GM19452 (cell line): Measurements from ENCODE around the gene RITA1.
"Not testable (repeated sequence)": the region's sequence is repeated elsewhere in the genome, so short reads cannot be mapped to it uniquely, and the experiment has no call there.

Experiments used
- ATAC-seq: cut with Tn5 transposase; IDR thresholded peaks from one replicate; pipeline ENCODE4 v1.9.1; 2021; ENCODE audit not compliant: unreplicated experiment

Gene RITA1

DNA sequence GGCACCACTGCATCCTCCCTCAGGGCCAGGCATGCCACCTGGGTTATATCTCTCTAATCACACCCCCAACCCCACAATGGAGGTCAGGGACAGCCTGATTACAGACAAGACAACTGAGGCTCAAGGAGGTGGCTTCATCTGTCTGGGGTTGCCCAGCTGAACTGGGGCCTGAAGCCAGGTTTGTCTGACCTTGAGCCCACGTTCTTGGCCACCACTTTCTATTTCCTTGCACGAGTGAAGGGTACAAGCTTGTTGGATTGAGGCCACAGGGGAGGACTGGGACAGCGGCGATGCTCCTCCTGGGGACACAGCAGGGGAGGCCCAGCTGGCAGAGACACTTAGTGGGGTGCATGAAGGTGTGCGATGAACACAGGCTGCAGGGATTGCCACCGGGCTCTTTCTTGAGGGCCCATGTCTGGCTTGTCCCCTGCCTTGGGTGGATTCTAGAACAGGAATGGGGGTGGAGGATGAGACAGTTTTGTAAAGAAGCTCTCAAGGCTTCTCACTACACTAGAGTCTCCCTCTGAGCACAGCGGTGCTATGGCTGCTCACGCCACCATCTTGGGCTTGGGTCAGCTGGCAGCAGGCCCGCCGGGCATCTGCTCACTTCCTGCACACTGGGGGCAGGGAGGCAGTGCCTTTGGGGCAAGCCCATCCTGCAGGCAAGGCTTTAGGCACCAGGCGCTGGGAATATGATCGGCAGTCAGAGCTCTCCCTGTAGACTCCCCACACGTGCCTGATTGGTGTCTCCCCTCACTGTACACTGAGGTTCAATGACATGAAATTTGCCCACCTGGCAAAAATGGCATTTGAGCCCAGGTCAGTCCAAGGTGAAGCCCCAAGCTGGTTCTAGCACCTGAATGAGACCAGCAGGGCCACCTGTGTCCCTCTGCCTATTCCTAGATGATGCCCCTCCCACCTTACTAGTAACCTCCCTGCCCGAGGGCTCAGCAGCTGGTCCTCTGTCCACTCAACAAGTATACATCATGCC lies 16.0 kb downstream of the RITA1 start:
- ATAC-seq: no peak

DNA sequence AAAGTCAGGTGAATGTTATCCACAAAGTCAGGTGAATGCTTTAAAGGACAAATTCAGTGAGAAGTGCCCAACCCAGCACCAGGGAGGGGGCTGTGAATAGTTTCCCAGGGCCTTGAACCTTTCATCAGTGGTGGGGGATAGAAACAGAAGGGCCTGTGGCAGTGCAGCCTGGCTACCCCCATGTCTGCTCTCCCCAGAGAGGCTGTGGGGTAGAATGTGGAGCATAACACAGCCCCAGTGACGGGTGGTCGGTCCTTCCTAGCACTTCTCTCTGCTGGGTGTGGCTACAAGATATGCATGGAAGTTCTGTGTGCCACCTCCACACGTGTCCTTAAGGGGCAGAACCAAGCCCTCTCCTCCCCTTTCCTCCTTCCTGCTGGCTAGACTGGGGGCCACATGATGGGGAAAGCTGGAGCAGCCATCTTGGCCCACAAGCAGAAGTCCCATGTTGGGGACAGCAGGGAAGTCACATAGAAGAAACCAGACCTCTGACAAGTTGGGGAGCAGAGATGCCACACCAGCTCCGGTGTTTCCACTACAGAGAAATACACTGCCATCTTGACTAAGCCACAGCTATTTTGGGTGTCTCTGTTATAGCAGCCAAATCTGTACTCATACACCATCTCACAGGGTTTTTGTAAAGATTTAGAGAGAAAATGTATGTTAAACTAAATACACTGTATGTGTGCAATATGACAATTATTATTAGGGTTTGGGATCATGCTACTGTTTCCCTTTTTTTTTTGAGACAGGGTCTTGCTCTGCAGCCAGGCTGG lies 17.0 kb downstream of the RITA1 start:
- ATAC-seq: no peak

DNA sequence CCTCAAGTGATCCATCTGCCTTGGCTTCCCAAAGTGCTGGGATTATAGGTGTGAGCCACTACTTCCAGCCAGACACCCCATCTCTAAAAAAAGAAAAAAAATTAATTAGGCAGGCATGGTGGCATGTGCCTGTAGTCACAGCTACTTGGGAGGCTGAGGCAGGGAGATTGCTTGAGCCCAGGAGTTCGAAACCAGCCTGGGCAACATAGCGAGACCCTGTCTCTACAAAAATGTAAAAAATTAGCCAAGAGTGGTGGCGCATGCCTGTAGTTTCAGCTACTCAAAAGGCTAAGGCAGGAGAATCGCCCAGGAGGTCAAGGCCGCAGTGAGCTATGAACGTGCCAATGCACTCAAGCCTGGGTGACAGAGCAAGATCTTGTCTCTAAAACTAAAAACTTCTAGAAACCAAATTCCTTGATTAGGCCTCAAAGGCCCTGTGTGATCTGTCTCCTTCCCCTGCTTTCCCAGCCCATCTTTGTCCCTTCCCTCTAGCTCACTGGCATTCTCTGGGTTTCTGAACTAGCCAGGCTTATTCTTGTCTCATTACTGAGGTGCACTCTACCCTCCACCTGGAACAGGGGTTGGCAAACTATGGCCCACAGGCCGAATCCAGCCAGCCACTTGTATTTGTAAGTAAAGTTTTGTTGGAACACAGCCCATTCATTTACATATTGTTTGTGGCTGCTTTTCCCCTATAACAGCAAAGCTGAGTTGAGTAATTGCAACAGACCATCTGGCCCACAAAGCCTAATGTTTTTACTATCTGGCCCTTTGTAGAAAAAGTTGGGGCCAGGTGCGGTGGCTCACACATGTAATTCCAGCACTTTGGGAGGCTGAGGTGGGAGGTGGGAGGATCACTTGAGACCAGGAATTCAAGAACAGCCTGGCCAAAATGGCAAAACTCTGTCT lies 18.6 kb downstream of the RITA1 start:
- ATAC-seq: no peak

DNA sequence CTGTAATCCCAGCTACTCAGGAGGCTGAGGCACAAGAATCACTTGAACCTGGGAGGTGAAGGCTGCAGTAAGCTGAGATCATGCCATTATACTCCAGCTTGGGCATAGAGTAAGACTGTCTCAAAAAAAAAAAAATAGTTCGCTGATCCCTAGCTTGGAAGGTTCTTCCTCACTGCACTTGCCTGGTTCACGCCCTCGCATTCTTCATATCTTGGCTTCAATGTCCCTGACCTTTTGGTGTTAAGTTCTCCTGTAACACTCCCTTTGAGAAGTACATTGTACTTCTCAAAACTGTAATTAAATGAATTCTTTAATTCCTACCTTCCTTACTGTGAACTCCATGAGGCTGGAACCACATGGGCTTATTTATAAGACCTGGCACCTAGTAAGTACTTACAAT lies 19.3 kb downstream of the RITA1 start:
- no peak for ATAC-seq

DNA sequence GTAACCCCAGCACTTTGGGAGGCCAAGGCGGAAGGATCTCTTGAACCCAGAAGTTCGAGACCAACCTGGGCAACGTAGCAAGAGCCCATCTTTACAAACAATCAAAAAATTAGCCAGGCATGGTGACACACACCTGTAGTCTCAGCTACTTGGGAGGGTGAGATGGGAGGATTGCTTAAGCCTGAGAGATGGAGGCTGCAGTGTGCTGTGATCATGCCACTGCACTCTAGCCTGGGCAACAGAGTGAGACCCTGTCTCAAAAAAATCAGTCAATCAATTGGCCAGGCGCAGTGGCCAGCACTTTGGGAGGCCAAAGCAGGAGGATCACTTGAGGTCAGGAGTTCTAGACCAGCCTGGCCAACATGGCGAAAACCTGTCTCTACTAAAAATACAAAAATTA lies 21.3 kb downstream of the RITA1 start:
- ATAC-seq: not testable (repeated sequence)

DNA sequence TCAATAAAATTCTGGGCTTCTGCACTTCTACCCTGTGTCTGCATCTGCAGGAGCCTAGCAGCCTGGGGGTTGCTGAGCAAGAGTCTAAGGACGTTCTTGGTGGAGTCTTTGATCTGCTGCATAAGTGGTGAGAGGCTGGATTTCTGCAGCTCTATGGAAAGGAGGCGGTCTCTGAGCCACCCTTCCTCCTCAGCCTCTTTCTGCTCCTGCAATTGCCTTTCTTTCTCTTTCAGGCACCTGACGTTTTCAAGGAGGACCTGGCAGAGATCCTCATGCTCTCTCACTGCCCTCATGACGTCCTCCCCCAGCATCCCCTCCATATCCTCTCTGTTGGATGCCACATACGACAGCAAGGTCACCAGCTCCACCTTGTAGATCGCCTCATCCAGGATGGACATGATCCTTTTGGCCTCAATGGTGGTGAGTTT lies 22.1 kb downstream of the RITA1 start:
- ATAC-seq: peak; percentile 0

DNA sequence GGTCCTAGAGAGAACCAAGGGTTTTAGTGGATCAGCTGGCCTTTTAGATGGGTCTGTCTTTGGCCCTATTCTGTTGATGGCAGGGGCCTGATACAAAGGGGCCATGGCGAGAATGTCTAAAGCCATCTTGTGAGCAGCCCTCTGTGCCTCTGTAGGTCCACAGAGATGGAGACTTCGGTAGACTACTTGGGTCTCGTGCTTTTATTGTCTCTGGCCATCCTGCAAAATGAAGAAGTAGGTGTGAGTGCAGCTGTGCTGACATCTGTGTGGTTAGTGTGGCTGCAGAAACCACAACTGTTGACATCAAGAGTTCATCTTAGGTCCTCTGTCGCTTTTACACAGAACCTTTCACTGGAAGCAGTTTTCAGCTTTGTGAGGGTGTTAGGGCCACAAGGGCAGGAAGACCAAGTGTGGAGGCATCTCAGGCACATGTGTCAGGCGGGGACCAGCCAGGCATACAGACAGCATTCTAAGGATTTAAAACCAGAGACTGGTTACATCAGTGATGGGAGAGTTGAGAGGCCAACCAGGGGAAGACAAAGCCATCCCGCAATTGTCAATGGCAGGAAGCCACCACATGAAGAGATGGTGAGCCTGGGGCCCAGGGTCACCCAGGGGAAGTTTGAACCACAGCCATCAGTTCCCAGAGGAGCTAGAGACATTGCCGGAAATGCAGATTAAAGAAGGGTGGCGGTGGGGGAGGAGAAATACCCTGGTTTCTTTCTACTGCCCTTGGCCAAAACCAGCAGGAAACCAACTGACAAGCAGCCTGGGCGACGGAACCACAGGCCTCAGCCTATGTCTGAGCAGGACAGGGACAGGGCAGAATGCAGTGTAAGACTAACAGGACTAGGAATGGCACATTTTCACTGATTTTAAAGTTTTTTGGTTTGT lies 22.8 kb downstream of the RITA1 start:
- peak; percentile 78 for ATAC-seq

DNA sequence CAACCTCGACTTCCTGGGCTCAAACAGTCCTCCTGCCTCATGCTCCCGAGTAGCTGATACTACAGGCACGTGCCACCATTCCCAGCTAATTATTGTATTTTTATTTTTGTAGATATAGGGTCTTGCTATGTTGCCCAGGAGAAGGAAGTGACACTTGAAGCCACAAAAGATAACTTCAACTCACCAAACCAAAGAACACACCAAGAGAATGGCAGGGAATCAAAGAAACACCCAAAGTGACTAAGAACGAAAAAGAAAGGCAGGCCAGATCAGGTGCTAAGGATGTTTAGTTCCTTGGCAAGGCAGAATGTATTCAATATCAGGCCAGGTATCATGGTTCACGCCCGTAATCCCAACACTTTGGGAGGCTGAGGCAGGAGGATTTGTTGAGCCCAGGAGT lies 25.6 kb downstream of the RITA1 start:
- no peak for ATAC-seq

DNA sequence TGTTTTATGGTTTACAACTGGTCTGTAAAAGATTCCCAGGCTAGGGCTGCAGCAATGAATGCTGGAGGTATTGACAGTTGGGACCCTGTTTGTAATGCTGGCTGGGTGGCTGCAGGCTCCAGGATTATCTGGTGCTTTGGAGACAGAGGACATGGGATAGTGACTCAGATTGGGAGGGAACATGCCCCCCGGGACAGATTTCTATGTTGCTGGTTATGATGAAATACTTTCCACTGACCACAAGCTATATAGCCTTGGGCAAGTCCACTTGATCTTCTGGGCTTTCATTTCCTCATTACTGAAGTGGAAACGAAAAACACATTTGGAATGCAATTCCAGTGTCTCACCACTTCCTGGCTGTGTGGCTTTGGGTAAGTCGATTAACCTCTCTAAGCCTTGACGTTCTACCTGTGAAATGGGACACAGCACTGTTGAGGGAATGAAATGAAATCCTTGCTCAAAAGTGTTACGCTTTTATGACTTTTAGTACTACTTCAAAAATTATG lies 29.4 kb downstream of the RITA1 start:
- peak; percentile 50 for ATAC-seq

DNA sequence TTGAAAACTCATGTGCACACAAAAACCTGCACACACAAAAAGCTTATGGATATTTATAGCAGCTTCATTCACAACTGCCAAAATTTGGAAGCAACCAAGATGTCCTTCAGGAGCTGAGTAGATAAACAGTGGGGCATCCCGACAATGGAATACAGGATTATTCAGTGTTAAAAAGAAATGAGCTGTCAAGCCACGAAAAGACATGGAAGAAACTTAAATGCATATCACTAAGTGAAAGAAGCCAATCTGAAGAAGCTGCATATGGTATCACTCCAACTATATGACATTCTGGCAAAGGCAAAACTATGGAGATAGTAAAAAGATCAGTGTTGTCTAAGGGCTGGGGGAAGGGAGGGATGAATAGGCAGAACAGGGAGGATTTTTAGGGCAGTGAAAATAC lies 30.5 kb downstream of the RITA1 start:
- no peak for ATAC-seq

DNA sequence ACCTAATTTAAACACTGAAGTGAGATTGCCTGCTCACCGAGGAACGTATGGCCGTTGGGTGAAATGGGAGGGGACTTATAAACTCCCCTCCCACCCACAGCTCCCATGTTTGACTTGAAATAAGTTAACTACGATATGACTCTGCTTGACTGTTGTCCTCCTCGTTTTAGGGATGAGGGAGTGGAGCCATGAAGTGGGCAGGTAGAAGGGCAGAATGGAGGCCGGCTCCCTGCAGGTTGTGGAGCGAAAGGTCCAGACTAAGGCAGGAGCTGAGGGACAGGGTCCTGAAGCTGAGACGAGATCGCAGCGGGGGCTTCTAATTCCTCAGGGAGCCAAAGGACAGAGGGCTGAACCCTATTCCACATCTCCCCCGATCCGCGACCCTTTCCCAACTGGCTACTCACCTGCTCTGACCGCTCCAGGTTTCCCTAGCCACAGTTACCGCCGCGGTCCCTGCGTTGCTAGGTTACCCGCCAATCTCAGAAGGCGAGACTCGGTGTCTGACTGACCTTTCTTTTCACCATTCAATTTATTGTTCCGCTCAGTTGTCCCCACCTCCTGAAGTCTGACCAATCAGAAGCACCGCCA lies 35.2 kb downstream of the RITA1 start:
- no peak for ATAC-seq

DNA sequence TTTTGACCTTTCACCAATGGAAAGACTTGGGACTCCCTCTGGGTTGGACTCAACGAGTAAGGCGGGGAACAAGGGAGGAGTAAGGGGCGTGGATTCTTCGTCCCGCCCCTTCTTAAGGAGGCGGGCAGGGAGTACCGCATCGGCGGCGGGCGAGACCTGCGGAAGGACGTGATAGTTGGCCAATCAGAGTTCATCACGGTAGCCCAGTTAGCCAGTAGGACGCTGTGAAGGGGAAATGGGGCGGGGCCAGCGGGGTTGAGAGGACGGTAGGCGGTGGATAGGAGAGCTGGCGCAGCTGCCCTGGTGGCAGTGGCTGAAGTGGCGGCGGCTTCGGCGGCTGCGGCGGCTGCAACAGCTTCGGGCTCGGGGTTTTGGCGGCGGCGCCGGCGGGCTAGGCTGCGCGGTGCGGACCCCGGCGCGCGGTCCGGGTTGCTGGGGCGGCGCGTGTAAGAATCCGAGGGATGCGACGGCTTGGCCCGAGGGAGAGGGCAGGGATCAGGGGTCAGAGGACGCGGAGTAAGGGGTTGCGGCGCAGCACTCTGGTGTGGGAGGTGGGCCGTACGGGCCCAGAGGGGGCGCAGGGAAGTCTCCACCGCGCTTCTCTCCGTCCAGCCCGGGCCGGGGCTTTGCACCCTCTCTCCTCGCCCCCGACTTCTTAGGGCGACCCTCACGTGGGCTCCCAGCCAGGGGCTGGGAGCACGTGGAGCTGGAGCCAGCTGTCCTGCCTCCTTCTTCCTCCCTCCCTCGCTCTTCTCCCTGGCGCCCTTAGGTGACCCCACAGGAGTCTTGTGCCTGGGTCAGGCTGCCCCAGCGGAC lies 35.9 kb downstream of the RITA1 start, which contains the start of gene TPCN1:
Gene TPCN1, plus strand, starts transcription at position 284 of the 816 bp plus-strand sequence. CDS start 5,389 bp downstream, outside the sequence.
- ATAC-seq: peak; percentile 92

DNA sequence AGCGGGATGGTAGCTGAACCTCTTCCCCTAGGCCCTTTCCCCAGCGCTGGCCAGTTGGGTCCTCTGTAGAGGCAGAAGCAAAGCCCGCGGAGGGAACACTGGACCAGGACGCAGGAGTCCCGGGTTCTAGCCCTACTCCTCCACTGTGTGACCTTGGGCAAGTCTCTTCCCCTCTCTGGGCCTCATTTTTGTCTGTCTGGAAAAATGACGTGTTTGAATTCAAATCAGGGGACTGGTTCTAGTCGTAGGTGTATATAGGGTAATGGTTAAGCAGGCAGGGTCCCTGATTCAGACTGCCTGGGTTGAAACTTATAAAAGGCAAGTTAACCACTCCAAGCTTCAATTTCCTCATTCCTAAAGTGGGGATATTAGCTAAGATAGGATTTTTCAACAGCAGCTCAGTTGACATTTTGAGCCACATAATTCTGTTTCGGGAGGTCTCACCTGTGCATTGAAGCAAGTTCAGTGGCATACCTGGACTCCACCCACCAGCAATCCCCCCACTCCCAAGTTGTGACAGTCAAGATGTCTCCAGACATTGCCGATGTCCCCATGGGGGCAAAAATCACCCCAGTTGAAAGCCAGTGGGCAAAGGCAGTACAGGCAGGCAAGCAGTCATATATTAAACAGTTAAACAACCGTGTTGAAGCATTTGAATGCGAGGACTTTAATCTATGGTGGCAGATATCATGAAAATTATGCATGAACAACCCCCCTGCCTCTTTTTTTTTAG lies 36.6 kb downstream of the RITA1 start:
- ATAC-seq: no peak

DNA sequence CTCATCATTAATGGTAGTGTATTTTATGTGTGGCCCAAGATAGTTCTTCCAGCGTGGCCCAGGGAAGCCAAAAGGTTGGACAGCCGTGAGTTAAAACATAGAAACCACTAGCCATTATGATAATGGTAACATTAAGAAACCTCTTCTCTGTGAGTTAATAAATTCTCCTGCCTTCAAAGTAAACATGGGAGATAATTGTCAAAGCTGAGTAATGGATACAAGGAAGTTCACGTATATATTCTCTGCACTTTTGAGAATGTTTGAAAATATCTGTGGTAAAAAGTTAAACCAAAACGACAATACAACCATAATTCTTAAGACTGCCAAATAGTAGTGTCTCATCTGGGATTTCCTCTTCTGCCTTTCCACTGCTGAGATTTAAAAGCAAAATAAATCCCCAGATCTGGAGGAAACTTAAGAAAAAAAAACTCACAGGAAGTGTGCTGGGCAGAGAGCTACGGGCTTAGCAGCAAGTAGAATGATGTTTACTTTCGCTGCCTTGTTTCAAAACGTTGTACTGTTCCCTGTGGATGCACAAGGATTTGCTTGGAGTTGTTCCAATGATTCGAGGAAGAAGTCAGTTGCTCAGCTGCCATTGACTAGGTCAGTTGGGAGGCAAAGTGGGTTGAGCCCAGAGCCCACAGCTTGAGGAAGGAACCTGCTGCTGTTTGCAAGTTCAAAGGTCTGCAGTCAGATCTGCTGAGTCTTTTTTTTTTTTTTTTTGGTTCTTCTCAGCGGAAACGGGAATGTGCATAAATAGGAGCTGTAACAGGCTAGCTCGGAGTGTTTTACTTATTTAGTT lies 37.4 kb downstream of the RITA1 start:
- no peak for ATAC-seq

DNA sequence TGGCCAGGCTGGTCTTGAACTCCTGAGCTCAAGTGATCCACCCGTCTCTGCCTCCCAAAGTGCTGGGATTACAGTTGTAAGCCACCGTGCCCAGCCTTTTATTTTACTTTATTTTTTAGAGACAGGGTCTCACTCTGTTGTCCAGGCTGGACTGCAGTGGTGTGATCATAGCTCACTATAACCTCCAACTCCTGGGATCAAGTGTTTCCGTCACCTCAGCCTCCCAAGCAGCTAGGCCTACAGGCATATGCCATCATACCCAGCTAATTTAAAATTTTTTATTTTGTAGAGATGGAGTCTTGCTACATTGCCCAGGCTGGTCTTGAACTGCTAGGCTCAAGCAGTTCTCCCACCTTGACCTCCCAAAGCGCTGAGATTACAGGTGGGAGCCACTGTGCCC lies 39.4 kb downstream of the RITA1 start:
- no peak for ATAC-seq

DNA sequence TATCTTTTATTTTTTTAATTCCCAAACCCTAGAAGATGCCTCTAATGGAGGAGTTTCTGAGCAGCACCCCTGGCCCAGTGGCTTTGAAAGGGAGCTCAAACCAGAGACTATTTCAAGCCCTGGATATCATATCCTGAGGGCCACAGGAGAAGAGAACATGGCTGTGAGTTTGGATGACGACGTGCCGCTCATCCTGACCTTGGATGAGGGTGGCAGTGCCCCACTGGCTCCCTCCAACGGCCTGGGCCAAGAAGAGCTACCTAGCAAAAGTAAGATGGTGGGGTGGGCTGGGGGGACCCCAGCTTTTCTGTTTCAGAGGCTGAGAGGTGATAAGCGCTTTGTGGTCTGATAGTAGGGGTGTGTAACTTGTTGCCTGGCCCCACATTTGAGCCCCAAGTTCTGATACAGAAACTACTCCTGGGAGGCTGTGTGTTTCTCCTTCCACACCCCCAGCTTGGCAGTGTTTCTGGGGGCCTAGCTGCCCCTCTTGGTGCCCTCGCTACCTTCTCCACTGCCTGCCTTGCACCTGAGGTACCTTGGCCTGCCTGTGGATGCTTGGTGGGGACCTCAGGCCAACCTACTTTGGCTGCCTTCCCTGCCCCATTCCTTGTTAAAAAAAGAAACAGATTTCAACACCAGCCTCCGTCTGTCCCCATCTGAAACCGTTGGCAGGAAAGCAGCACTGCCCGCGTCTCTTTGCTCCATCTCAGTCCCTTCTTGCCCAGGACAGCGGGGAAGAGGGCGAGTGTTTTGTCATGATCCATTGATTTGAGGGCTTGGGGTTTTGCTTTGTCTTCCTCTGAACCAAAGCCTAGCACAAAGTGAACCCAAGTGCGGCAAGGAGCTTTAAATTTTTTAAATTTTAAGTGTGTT lies 41.4 kb downstream of the RITA1 start:
- no peak for ATAC-seq
